NAMALWA (cell line): ENCODE data around the gene SRP72.
A peak's percentile ranks its signal among the peaks of the same experiment; 100 is the strongest.

Experiments used
- DNase-seq: peaks from one replicate; pipeline ENCODE4 v3.0.0-alpha.2; 2015; ENCODE audit warnings: low spot score

SRP72 gene

GRCh38 chr4:56465599-56466295 lies 1.7 kb upstream of the SRP72 start:
- peak; percentile 19 for DNase-seq

DNA sequence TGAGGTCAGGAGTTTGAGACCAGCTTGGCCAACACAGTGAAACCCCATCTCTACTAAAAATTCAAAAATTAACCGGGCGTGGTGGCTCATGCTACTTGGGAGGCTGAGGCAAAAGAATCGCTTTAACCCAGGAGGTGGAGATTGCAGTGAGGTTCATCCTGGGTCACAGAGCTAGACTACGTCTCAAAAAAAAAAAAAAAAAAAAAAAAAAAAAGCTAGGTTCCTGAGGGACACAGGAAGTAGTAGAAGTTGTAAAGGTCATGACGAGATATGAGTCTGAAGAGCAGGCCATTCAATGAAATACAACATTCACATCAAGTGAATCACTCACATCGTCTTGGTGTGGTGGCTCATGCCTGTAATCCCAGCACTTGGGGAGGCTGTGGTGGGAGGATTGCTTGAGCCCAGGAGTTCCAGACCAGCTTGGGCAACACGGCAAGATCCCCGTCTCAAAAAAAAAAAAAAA lies 1.1 kb upstream of the SRP72 start:
- DNase-seq, result peak; percentile 59

DNA sequence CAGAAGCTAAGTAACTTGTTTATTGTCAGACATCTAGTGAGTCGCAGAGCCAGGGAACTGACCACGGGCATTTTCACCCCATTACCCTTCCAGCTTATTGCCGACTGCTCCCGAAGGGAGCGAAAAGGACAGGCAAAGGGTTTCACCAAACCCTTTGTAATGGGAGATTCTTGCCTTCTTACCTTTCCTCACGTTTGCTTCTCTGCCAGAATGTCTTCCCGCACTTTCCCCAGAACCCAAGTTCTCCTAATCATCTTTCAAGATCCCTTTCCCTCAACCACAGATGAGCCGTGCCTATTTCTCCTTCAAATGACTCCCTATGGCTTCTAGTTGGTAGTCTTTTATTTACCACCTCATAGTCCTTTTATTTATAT lies 520 bp upstream of the SRP72 start:
- no peak for DNase-seq

DNA sequence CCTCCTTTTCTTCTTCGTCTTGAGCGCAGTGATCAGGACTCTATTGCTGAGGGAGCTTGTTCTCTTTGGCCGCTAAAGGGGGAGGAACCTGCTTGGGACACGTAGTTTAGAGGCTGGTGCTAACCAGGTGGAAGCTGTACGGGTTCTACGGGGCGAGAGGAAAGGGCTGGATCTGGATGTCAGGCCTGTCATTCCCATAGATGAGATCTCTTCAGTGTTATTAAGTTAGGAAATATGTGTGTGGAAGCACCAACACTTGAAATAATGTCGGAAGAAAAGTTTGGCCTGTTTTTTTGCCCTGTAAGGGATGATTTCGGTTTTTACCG lies 643 bp downstream of the SRP72 start:
- no peak for DNase-seq

GRCh38 chr4:56469489-56470210 lies 2.2 kb downstream of the SRP72 start:
- DNase-seq, result no peak

DNA sequence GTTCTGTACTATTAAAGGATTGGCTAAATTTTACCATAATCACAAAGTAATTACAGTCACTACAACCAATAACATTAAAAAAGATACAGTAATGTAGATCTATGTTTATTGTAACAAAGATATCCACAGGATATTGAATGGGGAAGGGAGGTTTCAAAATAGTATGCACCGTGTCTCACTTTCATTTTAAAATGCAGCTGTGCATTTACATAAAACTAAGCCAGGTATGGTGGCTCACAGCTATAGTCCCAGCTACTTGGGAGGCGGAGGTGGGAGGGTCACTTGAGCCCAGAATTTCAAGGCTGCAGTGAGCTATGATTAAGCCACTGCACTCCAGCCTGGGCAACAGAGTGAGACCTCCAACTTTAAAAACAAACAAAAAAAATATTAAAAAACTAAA lies 8.5 kb downstream of the SRP72 start:
- DNase-seq, result no peak

GRCh38 chr4:56477192-56477702 lies 9.8 kb downstream of the SRP72 start:
- DNase-seq, result no peak

DNA sequence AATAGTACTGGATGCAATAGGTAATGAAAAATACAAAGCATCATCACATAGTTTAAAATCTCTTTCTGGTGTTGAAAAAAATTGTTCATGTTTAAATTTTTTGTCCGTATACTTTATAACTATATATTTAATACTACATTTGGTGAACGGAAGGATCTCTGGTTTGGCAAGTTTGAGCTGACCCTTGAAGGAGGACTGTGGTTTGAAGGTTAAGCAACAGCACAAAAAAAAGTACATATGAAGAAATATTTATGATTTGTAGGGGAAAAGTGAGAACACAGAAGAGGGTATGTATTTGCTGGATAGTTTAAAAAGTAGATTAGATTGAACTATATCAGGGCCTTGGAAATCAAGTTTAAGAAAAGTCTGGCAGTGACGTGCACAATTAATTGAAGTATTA lies 13.3 kb downstream of the SRP72 start:
- no peak for DNase-seq

GRCh38 chr4:56496241-56496640 lies 28.8 kb downstream of the SRP72 start:
- no peak for DNase-seq

DNA sequence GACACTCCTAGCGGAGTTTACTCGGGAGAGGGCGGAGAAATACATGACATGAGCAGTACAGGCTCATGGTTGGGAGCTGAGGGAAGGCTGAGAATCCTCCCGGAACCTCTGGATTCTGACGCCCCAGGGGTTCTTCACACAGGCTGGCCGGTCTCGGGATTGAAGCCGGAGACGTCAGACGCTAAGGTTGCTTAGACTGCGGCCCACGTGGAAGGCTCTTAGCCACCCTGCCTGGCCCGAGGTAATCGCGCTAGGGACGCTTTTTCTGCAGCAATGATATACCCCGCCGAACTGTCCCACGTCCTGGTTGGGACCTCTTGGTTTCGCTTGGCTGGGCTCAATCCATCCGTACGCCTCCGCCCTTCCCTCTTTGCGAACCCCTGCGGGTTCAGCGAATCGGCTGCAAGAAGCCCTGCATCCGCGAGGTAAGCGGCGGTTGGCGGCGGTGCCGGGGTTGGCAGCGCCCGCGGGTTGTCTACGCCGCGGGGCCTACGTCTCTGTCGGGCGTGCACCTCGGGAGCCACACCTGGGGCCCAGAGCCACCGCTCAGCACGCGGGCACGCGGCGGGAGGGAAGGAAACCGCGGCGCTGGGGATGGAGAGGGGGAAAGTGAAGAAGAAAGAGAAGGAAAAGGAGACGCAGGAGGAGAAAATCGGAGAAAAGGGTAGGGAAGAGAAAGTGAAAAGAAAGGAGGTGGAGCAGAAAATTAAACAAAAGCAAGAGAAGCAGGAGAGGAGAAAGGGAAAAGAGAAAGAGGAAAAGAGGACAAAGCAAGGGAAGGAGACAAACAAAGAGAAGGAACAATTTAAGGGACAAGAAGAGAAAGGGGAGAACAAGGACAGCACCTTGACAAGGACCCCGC lies 38.1 kb downstream of the SRP72 start, which contains the start of gene ARL9:
Gene ARL9 (plus strand): TSS at position 523 of the 862 bp plus-strand sequence. CDS start 72 bp downstream, at position 595.
- no peak for DNase-seq

DNA sequence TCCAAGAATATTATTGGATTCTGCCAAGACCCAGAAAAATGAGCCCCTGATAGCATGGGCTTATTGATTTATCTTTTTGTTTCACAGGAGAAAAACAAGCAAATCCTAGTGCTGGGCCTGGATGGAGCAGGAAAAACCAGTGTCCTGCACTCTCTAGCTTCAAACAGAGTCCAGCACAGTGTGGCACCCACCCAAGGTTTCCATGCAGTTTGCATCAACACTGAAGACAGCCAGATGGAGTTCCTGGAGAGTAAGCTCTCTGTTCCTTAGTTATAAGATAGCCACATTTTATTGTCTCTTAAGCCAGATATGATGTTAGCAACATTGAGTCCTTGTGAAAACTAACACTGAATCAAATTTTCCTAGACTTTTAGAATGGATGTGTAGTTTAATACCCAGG lies 43.7 kb downstream of the SRP72 start:
- DNase-seq, result no peak

GRCh38 chr4:56512166-56512565 lies 44.7 kb downstream of the SRP72 start:
- no peak for DNase-seq

- no peak for DNase-seq
These were observed 46.1 kb downstream of the SRP72 start for GRCh38 chr4:56513517-56513916.

- DNase-seq, result peak; percentile 84
These were observed 63.1 kb downstream of the SRP72 start for GRCh38 chr4:56530269-56531148.

DNA sequence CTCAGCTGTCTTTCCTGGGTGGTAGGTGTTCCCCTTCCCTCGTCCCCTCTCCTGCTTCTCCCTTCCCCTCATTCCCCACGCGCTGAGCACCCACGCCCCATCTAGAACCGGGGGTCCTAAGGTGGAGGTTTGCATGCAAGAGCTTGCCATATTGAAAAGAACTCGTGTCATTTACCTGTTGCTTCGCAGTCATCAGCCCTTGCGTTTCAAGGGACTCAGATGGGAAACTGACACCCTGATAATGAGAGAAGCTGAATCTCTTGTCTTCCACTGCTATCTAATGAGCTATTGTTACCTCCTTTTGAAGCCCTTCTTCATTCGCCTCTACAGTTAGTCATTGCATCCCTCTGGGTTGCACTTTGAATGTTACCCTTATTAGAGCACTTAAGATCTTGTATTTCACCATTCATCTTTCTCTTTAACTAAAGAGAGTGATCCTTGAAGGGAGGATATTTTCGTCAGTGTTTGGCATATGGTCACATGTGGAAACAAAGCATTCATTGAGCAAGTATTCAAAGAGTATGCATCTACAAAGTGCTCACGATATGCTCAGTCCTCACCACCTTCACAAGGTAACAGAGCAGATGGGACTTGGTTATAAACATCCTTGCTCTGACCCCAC lies 63.8 kb downstream of the SRP72 start:
- peak; percentile 8 for DNase-seq

DNA sequence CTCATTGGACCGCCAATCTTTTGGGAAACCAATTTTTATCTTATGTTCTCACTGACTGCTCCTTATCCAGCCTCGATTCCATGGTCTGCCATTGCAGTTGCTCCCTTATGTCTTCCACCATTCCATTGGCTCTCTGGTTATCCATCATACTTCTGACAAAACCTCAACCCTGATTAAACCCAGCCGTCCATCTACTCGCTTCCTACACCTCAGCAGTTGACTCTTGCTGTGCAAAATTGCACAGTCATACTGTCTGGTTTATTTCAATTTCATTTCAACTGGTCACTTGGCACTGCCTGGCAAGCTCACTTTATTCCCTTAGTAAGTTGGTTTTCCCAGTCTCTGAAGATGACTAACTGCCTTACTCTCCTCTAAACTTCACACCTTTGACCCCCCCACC lies 64.4 kb downstream of the SRP72 start:
- no peak for DNase-seq

DNA sequence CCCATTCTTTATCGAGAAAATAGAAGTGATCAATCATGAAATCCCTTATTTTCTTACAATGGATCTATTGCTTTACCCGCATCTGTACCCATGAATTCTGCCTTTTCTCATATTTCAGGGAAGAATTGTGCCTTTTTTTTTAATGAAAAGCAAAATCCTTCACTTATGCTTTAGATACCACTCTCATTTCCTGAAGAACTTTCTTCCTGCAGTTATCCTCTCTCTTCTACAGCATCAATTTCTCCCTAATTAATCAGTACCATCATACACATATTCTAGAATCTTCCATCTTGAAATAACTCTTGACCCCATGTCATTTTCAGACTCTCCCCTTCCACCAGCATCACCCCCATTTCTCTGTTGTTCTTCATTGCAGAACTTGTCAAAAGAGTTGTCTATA lies 64.8 kb downstream of the SRP72 start:
- no peak for DNase-seq

- DNase-seq, result no peak
These were observed 68.5 kb downstream of the SRP72 start for GRCh38 chr4:56535915-56536314.

GRCh38 chr4:56537147-56537546 lies 69.7 kb downstream of the SRP72 start:
- DNase-seq, result no peak

- DNase-seq, result no peak
These were observed 73.4 kb downstream of the SRP72 start for GRCh38 chr4:56540826-56541225.

- DNase-seq, result peak; percentile 82
These were observed 77.2 kb downstream of the SRP72 start for GRCh38 chr4:56544573-56545131.
